ENCODE measurements around the gene BDP1.

DNA sequence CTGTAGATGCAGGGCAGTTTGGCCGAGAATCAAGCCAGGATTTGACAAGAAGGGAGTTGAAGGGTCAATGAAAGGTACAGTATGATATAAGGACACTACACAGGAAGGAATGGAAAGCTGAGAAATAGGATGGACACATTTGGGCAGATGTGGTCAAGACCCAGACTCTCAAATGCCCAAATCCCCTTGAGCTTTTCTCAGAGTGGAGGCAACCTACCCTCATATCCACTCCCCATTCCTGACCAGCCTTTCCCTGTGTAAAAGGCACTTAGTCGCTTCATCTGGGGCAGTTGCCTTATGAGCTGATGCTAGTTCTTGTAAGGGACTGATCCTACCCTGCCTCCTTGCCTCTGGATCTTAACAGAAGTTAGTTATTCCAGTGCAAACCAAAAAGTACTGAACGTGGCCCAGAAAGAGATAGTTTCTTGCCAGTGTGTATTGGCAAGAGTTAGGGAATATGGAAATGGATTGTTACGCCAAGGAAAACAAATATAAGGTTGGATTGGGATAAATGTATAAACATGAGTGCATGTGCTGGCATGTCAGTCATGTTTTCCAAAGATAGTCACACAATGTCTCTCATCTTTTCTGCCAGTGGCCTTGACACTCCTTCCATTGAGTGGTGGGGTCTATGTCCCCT, 127.6 kb downstream of the BDP1 start:
- TF ChIP-seq, protein P1, sequence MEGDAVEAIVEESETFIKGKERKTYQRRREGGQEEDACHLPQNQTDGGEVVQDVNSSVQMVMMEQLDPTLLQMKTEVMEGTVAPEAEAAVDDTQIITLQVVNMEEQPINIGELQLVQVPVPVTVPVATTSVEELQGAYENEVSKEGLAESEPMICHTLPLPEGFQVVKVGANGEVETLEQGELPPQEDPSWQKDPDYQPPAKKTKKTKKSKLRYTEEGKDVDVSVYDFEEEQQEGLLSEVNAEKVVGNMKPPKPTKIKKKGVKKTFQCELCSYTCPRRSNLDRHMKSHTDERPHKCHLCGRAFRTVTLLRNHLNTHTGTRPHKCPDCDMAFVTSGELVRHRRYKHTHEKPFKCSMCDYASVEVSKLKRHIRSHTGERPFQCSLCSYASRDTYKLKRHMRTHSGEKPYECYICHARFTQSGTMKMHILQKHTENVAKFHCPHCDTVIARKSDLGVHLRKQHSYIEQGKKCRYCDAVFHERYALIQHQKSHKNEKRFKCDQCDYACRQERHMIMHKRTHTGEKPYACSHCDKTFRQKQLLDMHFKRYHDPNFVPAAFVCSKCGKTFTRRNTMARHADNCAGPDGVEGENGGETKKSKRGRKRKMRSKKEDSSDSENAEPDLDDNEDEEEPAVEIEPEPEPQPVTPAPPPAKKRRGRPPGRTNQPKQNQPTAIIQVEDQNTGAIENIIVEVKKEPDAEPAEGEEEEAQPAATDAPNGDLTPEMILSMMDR (IDR thresholded peaks at IDR 0.05) = no peak
- no peak for TF ChIP-seq POLR2A (IDR thresholded peaks at IDR 0.05)
